Muscle of leg (tissue), 11 donors: ENCODE results near the gene PYGO2. TPM values are rescaled to one million over a fixed set of nuclear protein-coding genes. Genes with fewer than 3 reads are reported as not detected.
A peak's percentile ranks its signal among the peaks of the same experiment; 100 is the strongest.
"Not testable (repeated sequence)": the region's sequence is repeated elsewhere in the genome, so short reads cannot be mapped to it uniquely, and the experiment has no call there.

Source experiments
- DNase-seq: peaks from one replicate; pipeline ENCODE4 v3.0.0; 2013
- H3K27ac ChIP-seq: one replicate; pipeline ENCODE4 v1.5.1; 2013; ENCODE audit warnings: mild to moderate bottlenecking, low read length, control low read depth
- H3K27me3 ChIP-seq: one replicate; pipeline ENCODE4 v1.6.1; 2013; ENCODE audit warnings: low read length; ENCODE audit not compliant: control insufficient read depth, insufficient read depth
- H3K36me3 ChIP-seq: one replicate; pipeline ENCODE4 v1.6.1; 2013; ENCODE audit warnings: low read length; ENCODE audit not compliant: control insufficient read depth, insufficient read depth
- H3K4me1 ChIP-seq: one replicate; pipeline ENCODE4 v1.6.1; 2013; ENCODE audit warnings: low read length; ENCODE audit not compliant: control insufficient read depth, insufficient read depth
- H3K4me3 ChIP-seq: one replicate; pipeline ENCODE4 v1.5.1; 2013; ENCODE audit warnings: low read length, control low read depth
- H3K9me3 ChIP-seq: replicated peaks from 2 replicates; pipeline ENCODE4 v1.6.1; 2013; ENCODE audit warnings: low read depth, low read length; ENCODE audit not compliant: control insufficient read depth
- WGBS: methylation state at CpG from one replicate; pipeline ENCODE4 v1.1.5; 2013; ENCODE audit warnings: missing lambda C conversion rate; ENCODE audit not compliant: insufficient coverage; 5-methylcytosine and 5-hydroxymethylcytosine counted together
- polyA plus RNA-seq, 8 donors: library from polyadenylated mRNA; unstranded; fragments of 120-200 nt; gene quantifications; one replicate each; pipeline versions ENCODE4 v1.2.1 to v1.2.3, GENCODE V29; 2013; ENCODE audit warnings: inconsistent platforms in 1 of 8, low replicate concordance in 1 of 8; ENCODE audit not compliant: insufficient read length in 8 of 8, insufficient read depth in 1 of 8
- total RNA-seq: library from RNA; stranded (reverse); fragments of 120-200 nt; gene quantifications from one replicate; pipeline ENCODE4 v1.2.4, GENCODE V29; 2013

Gene PYGO2
- total and polyA plus RNA-seq, 9 donors = 17.1 to 32.1 (median 29.6) TPM

- no peaks in the 10 kb centered on the region for H3K9me3 ChIP-seq
- H3K4me3 ChIP-seq = peak overlapping the region; percentile 86
- under 1% methylated on average over 19 of the region's 43 CpGs for WGBS
- no peaks in the 10 kb centered on the region for H3K36me3 ChIP-seq
- no peaks in the 10 kb centered on the region for H3K27me3 ChIP-seq
- peak; percentile 97 for DNase-seq
- peak overlapping the region; percentile 96 for H3K27ac ChIP-seq
- peaks cover 56% of the 10 kb centered on the region for H3K4me1 ChIP-seq
Measured at GRCh38 chr1:155000726-155001424, 39.3 kb upstream of the PYGO2 start.

- WGBS = 0% methylated on average over 6 of the region's 13 CpGs
- Histone ChIP-seq H3K4me3 (peak overlapping the region; percentile 86), H3K27me3 (no peaks in the 10 kb centered on the region), H3K27ac (peak overlapping the region; percentile 96), H3K9me3 (no peaks in the 10 kb centered on the region), H3K36me3 (no peaks in the 10 kb centered on the region), H3K4me1 (peaks cover 51% of the 10 kb centered on the region)
- peak; percentile 62 for DNase-seq
Measured at GRCh38 chr1:155000411-155000725, 38.8 kb upstream of the PYGO2 start.

GRCh38 chr1:154999571-155000410 lies 38.2 kb upstream of the PYGO2 start:
- H3K4me1 ChIP-seq = peaks cover 47% of the 10 kb centered on the region
- H3K27ac ChIP-seq = peak overlapping the region; percentile 96
- peak overlapping the region; percentile 86 for H3K4me3 ChIP-seq
- no peaks in the 10 kb centered on the region for H3K9me3 ChIP-seq
- DNase-seq = no peak
- no peaks in the 10 kb centered on the region for H3K36me3 ChIP-seq
- WGBS = under 1% methylated on average over 39 of the region's 50 CpGs
- no peaks in the 10 kb centered on the region for H3K27me3 ChIP-seq

GRCh38 chr1:154998818-154999570 lies 37.4 kb upstream of the PYGO2 start:
- H3K27me3 ChIP-seq = no peaks in the 10 kb centered on the region
- H3K36me3 ChIP-seq = no peaks in the 10 kb centered on the region
- H3K4me3 ChIP-seq = peak overlapping the region; percentile 86
- 11% methylated on average over 18 of the region's 40 CpGs for WGBS
- peaks cover 39% of the 10 kb centered on the region for H3K4me1 ChIP-seq
- no peaks in the 10 kb centered on the region for H3K9me3 ChIP-seq
- DNase-seq = peak; percentile 86
- H3K27ac ChIP-seq = peak overlapping the region; percentile 96

- no peak for DNase-seq
- Histone ChIP-seq H3K4me3 (no peak overlapping the region), H3K4me1 (peaks cover 33% of the 10 kb centered on the region), H3K27me3 (no peaks in the 10 kb centered on the region), H3K36me3 (no peaks in the 10 kb centered on the region), H3K27ac (no peak overlapping the region), H3K9me3 (no peaks in the 10 kb centered on the region)
- 72% methylated on average over 8 of the region's 16 CpGs for WGBS
Measured at GRCh38 chr1:154998201-154998780, 36.7 kb upstream of the PYGO2 start.

GRCh38 chr1:154996966-154997701 lies 35.6 kb upstream of the PYGO2 start:
- H3K4me1 ChIP-seq = peaks cover 27% of the 10 kb centered on the region
- no peak overlapping the region for H3K27ac ChIP-seq
- no peak for DNase-seq
- H3K27me3 ChIP-seq = no peaks in the 10 kb centered on the region
- H3K4me3 ChIP-seq = no peak overlapping the region
- no peaks in the 10 kb centered on the region for H3K9me3 ChIP-seq
- no peaks in the 10 kb centered on the region for H3K36me3 ChIP-seq
- 89% methylated on average over 10 of the region's 15 CpGs for WGBS

GRCh38 chr1:154995301-154995983 lies 33.9 kb upstream of the PYGO2 start:
- whole genome bisulfite sequencing = no CpG with 5 or more reads among the region's 13 CpGs
- not testable (repeated sequence) for H3K4me3 ChIP-seq, H3K27ac ChIP-seq, H3K27me3 ChIP-seq, H3K9me3 ChIP-seq, H3K36me3 ChIP-seq
- H3K4me1 ChIP-seq = peaks cover 17% of the 10 kb centered on the region
- peak; percentile 76 for DNase-seq

- 60% methylated on average over 3 of the region's 3 CpGs for WGBS
- H3K27ac ChIP-seq = no peak overlapping the region
- peaks cover 14% of the 10 kb centered on the region for H3K36me3 ChIP-seq
- H3K9me3 ChIP-seq = no peaks in the 10 kb centered on the region
- H3K4me3 ChIP-seq = no peak overlapping the region
- no peaks in the 10 kb centered on the region for H3K27me3 ChIP-seq
- no peak for DNase-seq
- H3K4me1 ChIP-seq = peaks cover 8% of the 10 kb centered on the region
Measured at GRCh38 chr1:154994591-154994990, 33.0 kb upstream of the PYGO2 start.

GRCh38 chr1:154994269-154994587 lies 32.6 kb upstream of the PYGO2 start:
- Histone ChIP-seq H3K27me3 (no peaks in the 10 kb centered on the region), H3K9me3 (no peaks in the 10 kb centered on the region), H3K36me3 (peaks cover 18% of the 10 kb centered on the region), H3K4me1 (peaks cover 6% of the 10 kb centered on the region), H3K27ac (no peak overlapping the region), H3K4me3 (no peak overlapping the region)
- 67% methylated on average over 1 of the region's 1 CpG for WGBS
- no peak for DNase-seq
